RWPE2 (cell line): ENCODE measurements around the gene TMEM108.
A peak's percentile ranks its signal among the peaks of the same experiment; 100 is the strongest.

Experiments used
- ATAC-seq: fragments of 200-7000 bp; cut with Tn5 transposase; 3 replicates; pipeline ENCODE4 v1.9.1; 2021; ENCODE audit warnings: low read depth
- DNase-seq: peaks from one replicate; pipeline ENCODE4 v3.0.0-alpha.2; 2020; ENCODE audit warnings: low spot score
- H3K27ac ChIP-seq: fragments of 450-650 bp; 2 replicates; pipeline ENCODE4 v1.5.1; 2017; ENCODE audit warnings: mild to moderate bottlenecking; ENCODE audit not compliant: poor library complexity, severe bottlenecking
- H3K27me3 ChIP-seq: fragments of 250-450 bp; sonication (Bioruptor Pico); 2 replicates; pipeline ENCODE4 v1.5.1; 2021; ENCODE audit warnings: mild to moderate bottlenecking, moderate library complexity; ENCODE audit not compliant: insufficient read depth, poor library complexity, severe bottlenecking
- H3K36me3 ChIP-seq: fragments of 250-450 bp; sonication (Bioruptor Pico); 2 replicates; pipeline ENCODE4 v1.5.1; 2020; ENCODE audit warnings: low read depth, mild to moderate bottlenecking, moderate library complexity
- H3K4me1 ChIP-seq: fragments of 250-450 bp; sonication (Bioruptor Pico); 2 replicates; pipeline ENCODE4 v1.5.1; 2021; ENCODE audit warnings: mild to moderate bottlenecking, moderate library complexity; ENCODE audit not compliant: insufficient read depth, poor library complexity, severe bottlenecking
- H3K4me3 ChIP-seq: fragments of 250-450 bp; sonication (Bioruptor Pico); 2 replicates; pipeline ENCODE4 v1.5.1; 2021; ENCODE audit warnings: mild to moderate bottlenecking, moderate library complexity; ENCODE audit not compliant: severe bottlenecking
- H3K9me3 ChIP-seq: fragments of 250-450 bp; sonication (Bioruptor Pico); 2 replicates; pipeline ENCODE4 v1.5.1; 2021; ENCODE audit warnings: mild to moderate bottlenecking, moderate library complexity; ENCODE audit not compliant: severe bottlenecking
- CTCF ChIP-seq: fragments of 450-650 bp; IDR thresholded peaks from one replicate; pipeline ENCODE4 v1.5.1; 2017; ENCODE audit warnings: mild to moderate bottlenecking, moderate library complexity; ENCODE audit not compliant: poor library complexity, severe bottlenecking

The TMEM108 gene

GRCh38 chr3:133136114-133137041 lies 98.2 kb downstream of the TMEM108 start:
- no peak for DNase-seq
- peak; percentile 66 for ATAC-seq
- TF ChIP-seq CTCF = no peak

GRCh38 chr3:133137042-133137996 lies 99.1 kb downstream of the TMEM108 start:
- Histone ChIP-seq H3K9me3 (no peaks in the 10 kb centered on the region), H3K36me3 (no peaks in the 10 kb centered on the region), H3K27me3 (no peaks in the 10 kb centered on the region), H3K4me1 (no peaks in the 10 kb centered on the region), H3K4me3 (no peak overlapping the region), H3K27ac (no peak overlapping the region)
- DNase-seq (no peak), ATAC-seq (no peak)
- no peak for TF ChIP-seq CTCF

More at GRCh38 chr3:133136114-133137041, 98.2 kb downstream of the TMEM108 start:
- Histone ChIP-seq H3K27ac (no peak overlapping the region), H3K4me1 (no peaks in the 10 kb centered on the region), H3K4me3 (no peak overlapping the region), H3K36me3 (no peaks in the 10 kb centered on the region), H3K9me3 (no peaks in the 10 kb centered on the region), H3K27me3 (no peaks in the 10 kb centered on the region)

- no peaks in the 10 kb centered on the region for H3K9me3 ChIP-seq
- no peaks in the 10 kb centered on the region for H3K27me3 ChIP-seq
- H3K36me3 ChIP-seq = no peaks in the 10 kb centered on the region
- no peaks in the 10 kb centered on the region for H3K4me1 ChIP-seq
- TF ChIP-seq CTCF = no peak
- H3K4me3 ChIP-seq = no peak overlapping the region
- DNase-seq (no peak), ATAC-seq (no peak)
- no peak overlapping the region for H3K27ac ChIP-seq
Measured at GRCh38 chr3:133138017-133138416, 99.8 kb downstream of the TMEM108 start.

- DNase-seq = no peak
Measured at GRCh38 chr3:133152056-133152455, 113.9 kb downstream of the TMEM108 start.

More at GRCh38 chr3:133152056-133152455, 113.9 kb downstream of the TMEM108 start:
- no peaks in the 10 kb centered on the region for H3K27me3 ChIP-seq
- H3K9me3 ChIP-seq = no peaks in the 10 kb centered on the region
- H3K4me3 ChIP-seq = no peak overlapping the region
- no peak overlapping the region for H3K27ac ChIP-seq
- ATAC-seq = no peak
- no peak for TF ChIP-seq CTCF
- no peaks in the 10 kb centered on the region for H3K4me1 ChIP-seq
- no peaks in the 10 kb centered on the region for H3K36me3 ChIP-seq
